ENCODE measurements around the gene MPC1. TPM values are rescaled to one million over a fixed set of nuclear protein-coding genes. Genes with fewer than 3 reads are reported as not detected.

Gene MPC1
- total RNA-seq (2014; rRNA removed; shearing (Covaris generic)): 21.4 and 22.5 TPM in 2 replicates

- peak; percentile 96 for DNase-seq (ENCODE audit: low read depth)
Observed at GRCh38 chr6:166382933-166383801, at the start of gene MPC1. MPC1 (minus strand) TSS chr6:166382940; CDS start chr6:166382876, 64 bp downstream.

DNA sequence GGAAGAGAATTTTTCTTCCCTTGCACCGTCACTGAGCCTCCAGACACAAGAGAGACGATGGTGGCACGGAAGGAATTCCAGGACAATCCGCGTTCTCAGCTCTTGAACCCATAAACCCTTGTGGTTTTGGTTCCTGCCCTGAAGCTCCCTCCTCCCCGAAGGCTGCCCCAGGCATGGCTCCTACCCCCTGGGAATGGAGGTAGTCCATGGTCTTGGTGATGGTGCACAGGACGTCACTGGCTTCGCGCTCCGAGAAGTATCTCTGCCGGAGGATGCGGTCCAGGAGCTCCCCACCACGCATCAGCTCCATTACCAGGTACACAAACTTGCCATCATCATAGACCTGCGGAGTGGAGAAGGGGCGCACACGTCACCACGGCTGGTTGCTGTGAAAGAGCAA is 47.5 kb upstream of the MPC1 start:
- no peak for DNase-seq (ENCODE audit: low read depth)

- no peak for DNase-seq (ENCODE audit: low read depth)
Observed at GRCh38 chr6:166424431-166424830, 41.7 kb upstream of the MPC1 start.

- DNase-seq (ENCODE audit: low read depth): no peak
Observed at GRCh38 chr6:166423781-166424180, 41.0 kb upstream of the MPC1 start.

GRCh38 chr6:166423051-166423745 is 40.5 kb upstream of the MPC1 start:
- DNase-seq (ENCODE audit: low read depth): no peak

- no peak for DNase-seq (ENCODE audit: low read depth)
Observed at GRCh38 chr6:166422201-166422940, 39.6 kb upstream of the MPC1 start.

DNA sequence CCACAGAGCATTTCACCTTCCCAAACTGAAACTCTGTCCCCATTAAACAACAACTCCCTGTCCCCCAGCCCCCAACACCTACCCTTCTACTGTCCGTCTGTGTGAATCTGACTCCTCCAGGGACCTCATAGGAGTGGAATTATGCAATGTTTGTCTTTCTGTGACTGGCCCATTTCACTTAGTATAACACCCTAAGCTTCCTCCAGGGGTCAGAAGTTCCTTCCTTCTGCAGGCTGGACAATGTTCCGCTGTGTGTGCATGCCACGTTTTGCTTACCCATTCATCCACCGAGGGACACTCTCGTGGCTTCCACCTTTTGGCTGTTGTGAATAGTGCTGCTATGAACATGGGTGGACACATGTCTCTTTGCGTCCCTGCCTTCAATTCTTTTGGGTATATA is 37.6 kb upstream of the MPC1 start:
- DNase-seq (ENCODE audit: low read depth): no peak

DNA sequence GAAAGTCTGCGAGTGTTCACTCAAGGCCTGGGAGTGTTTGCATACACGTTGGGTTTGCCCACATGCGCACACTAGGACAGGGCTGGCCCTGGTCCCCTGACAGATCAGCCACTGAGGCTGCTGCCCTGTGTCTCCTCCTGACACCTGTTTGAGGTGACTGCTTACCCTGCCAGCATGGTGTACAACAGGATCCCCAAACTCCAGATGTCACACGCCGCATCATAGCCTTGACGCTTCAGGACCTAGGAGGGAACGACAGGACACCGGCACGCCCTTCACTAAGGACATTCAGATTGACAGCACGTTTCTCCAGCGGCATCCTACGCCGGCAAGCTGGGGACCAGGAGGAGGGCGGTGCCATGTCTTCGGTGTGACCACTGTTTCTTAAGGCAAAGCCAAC is 37.0 kb upstream of the MPC1 start:
- no peak for DNase-seq (ENCODE audit: low read depth)

DNA sequence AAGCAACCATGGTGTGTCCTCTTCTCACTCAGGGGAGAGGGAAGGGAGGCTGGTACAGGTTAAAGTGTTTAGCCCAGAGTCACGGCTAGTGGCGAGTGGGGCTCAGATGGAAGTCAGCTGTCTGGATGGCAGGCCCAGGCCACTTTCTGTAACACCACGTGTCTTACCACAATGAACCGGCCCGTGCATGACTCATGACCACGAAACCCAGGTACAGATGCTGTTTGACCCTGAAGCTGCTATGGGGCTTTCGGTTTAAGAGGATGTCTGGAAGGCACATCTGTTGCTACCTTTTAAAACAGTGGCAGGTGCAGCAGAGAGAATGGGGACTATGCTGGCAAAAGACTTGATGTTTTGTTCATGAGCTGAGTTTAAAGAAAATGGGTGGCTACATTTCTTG is 36.5 kb upstream of the MPC1 start:
- peak; percentile 22 for DNase-seq (ENCODE audit: low read depth)

GRCh38 chr6:166418691-166419143 is 36.0 kb upstream of the MPC1 start:
- DNase-seq (ENCODE audit: low read depth): no peak

GRCh38 chr6:166417285-166417691 is 34.5 kb upstream of the MPC1 start:
- no peak for DNase-seq (ENCODE audit: low read depth)

DNA sequence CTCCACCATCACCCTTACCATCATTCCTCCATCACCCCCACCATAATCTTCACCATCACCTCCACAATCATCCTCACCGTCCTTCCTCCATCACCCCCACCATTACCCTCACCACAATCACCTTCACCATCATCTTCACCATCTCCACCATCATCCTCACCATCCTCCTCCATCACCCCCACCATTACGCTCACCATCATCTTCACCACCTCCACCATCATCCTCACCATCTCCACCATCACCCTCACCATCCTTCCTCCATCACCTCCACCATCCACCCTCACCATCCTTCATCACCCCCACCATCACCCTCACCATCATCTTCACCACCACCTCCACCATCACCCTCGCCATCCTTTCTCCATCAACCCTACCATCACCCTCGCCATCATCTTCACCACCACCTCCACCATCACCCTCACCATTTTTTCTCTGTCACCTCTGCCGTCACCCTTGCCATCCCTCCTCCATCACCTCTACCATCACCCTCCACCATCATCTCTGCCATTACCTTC is 33.1 kb upstream of the MPC1 start:
- no peak for DNase-seq (ENCODE audit: low read depth)

- no peak for DNase-seq (ENCODE audit: low read depth)
Observed at GRCh38 chr6:166415306-166415705, 32.6 kb upstream of the MPC1 start.

GRCh38 chr6:166413491-166413951 is 30.8 kb upstream of the MPC1 start:
- no peak for DNase-seq (ENCODE audit: low read depth)

DNA sequence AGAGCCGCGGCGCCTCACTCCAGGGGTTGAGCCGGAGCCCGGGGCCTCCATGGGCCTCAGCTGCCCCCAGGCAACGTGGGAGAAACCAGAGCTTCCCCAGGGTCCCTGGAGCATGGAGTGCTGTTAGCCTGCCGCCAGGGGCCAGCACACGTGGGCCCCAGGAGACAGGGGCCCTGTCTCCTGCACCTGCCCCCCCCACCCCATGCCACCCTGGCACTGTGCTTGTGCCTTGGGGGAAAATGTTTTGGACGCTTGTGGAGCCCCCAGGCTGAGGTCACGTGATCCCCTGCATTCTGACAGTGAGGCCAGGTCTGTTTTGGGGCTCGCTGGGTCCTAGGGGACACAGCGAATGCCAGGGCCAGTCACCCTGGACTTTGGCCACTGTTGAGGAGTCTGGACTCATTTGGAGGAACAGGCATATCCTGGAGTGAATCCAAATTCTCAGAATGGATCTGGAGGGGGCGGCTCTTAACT is 30.2 kb upstream of the MPC1 start:
- DNase-seq (ENCODE audit: low read depth): no peak

- no peak for DNase-seq (ENCODE audit: low read depth)
Observed at GRCh38 chr6:166412156-166412910, 29.6 kb upstream of the MPC1 start.

- no peak for DNase-seq (ENCODE audit: low read depth)
Observed at GRCh38 chr6:166411721-166412151, 29.0 kb upstream of the MPC1 start.

DNA sequence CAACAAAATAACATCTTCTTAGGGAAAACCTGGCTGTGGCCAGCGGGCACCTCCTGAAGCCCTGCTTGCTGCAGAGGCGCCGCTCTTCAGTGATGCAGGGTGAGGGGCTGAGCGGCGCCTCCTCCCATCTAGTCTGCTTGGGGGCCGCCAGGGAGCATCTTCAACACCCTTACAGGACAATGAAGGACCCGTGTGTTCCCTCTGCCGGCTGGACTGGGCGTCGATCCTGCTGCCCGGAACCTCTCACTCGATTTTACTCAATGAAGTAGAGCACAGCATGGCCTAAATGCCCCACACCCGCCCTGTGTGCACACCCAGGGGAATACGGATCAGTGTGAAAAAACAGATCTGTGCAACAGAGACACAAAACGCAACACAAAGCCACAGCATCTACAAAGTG is 28.5 kb upstream of the MPC1 start:
- no peak for DNase-seq (ENCODE audit: low read depth)

- no peak for DNase-seq (ENCODE audit: low read depth)
Observed at GRCh38 chr6:166410426-166410935, 27.7 kb upstream of the MPC1 start.

GRCh38 chr6:166408936-166409755 is 26.4 kb upstream of the MPC1 start:
- no peak for DNase-seq (ENCODE audit: low read depth)
